ENCODE measurements around the gene CERS6.

CERS6 gene

DNA sequence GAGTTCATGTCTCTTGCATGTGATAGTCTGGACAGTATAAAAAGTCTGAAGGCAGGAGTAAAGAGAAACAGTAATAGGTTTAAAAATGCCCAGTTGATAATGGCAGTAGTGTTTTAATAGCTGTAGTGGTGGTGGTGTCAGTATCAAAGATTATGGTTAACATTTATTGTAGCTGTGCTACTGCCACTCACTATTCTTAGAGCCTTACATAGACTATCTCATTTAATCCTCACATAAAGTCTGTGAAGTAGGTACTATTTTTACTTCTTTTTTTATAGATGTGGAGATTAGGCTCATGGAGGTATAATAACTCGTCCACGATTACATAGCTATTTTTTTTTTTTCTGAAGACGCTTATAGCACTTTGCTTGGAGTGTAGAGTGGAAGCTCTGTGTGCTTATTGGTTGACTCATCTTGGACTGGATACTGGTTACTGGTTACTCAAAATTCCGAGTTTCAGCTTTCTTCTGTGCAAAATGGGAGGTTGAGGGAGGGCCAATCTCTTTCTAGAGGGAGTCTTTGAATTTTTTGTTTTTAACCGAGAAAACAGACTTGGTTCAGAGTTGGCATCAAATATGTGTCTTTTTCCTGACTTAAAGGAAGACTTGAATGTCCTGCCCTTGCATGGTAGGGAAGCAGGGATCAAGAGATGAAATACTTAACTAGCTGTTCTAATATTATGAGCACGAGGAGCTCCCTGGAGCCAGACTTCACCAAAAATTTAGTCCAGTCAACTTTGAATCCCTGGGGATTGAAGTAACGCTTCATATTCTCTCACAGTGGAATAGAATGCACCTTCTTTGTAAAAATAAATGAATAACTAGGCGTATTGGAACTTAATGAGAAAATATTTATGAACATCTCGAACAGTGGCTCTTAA is 27.1 kb downstream of the CERS6 start:
- Histone ChIP-seq H2AFZ (ENCODE audit: low read length) (no peak overlapping the region), H3K18ac (ENCODE audit: low read length) (no peak overlapping the region), H3K4me1 (ENCODE audit: control insufficient read depth in 2 of 2, insufficient read depth in 1 of 2, low read depth in 1 of 2, low read length in 2 of 2) (peaks cover 0 to 3% of the 10 kb centered on the region in 2 donors), H3K27me3 (ENCODE audit: control insufficient read depth in 3 of 3, insufficient read depth in 3 of 3, low read depth in 1 of 3, low read length in 3 of 3) (no peaks in the 10 kb centered on the region), H3K27ac (replicated peaks; ENCODE audit: low read length) (no peak overlapping the region), H3K23ac (ENCODE audit: low read depth, low read length, poor library complexity) (no peak overlapping the region), H3K4me3 (ENCODE audit: low read length in 2 of 2) (no peak overlapping the region), H3K9me3 (replicated peaks in 1 of 2; ENCODE audit: control insufficient read depth in 2 of 2, insufficient read depth in 1 of 2, low read depth in 1 of 2, low read length in 2 of 2) (peaks cover 0 to 6% of the 10 kb centered on the region in 2 donors), H3K4ac (ENCODE audit: low read length) (no peak overlapping the region), H3K4me2 (ENCODE audit: insufficient read depth, low read length, poor library complexity, severe bottlenecking) (no peak overlapping the region), H2BK5ac (ENCODE audit: low read length) (no peak overlapping the region), H2BK15ac (ENCODE audit: low read length) (no peak overlapping the region), H3K36me3 (replicated peaks in 1 of 2; ENCODE audit: control insufficient read depth in 2 of 2, insufficient read depth in 2 of 2, low read length in 2 of 2) (no peaks in the 10 kb centered on the region), H3K14ac (ENCODE audit: low read length) (no peak overlapping the region), H4K8ac (ENCODE audit: low read depth, low read length) (no peak overlapping the region), H3K9ac (ENCODE audit: low read depth, low read length, poor library complexity) (no peak overlapping the region), H3K79me1 (ENCODE audit: low read depth, low read length) (peaks cover 2% of the 10 kb centered on the region), H2BK120ac (ENCODE audit: low read depth, low read length) (no peak overlapping the region), H2AK5ac (ENCODE audit: low read depth, low read length) (no peak overlapping the region), H2BK12ac (ENCODE audit: low read length) (no peak overlapping the region), H4K91ac (ENCODE audit: low read depth, low read length, poor library complexity) (no peak overlapping the region)
- no CpG with 5 or more reads among the region's 9 CpGs for WGBS, 2 donors (ENCODE audit: extremely low coverage in 2 of 2, insufficient read length in 2 of 2, insufficient replicate concordance in 1 of 2)
- DNase-seq (ENCODE audit: low spot score), result no peak

DNA sequence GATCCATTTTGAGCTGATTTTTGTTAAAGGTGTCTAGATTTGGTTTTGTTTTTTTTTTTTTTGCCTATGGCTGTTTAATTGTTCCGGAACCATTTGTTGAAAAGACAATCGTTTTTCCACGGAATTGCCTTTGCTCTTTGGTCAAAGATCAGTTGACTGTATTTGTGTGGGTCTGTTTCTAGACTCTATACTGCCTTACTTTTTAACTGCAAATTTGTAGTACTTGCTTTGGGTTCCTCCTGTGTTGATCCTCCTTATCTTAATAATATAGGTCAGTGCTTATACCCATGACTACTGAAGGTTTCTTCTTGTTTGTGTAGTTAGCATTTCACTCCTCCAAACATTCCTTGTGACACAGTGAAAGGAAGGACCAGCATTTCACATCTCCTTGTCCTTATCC is 30.4 kb downstream of the CERS6 start:
- Histone ChIP-seq H2BK12ac (ENCODE audit: low read length) (no peak overlapping the region), H3K27me3 (ENCODE audit: control insufficient read depth in 3 of 3, insufficient read depth in 3 of 3, low read depth in 1 of 3, low read length in 3 of 3) (no peaks in the 10 kb centered on the region), H2AK5ac (ENCODE audit: low read depth, low read length) (no peak overlapping the region), H2AFZ (ENCODE audit: low read length) (no peak overlapping the region), H3K4ac (ENCODE audit: low read length) (no peak overlapping the region), H4K91ac (ENCODE audit: low read depth, low read length, poor library complexity) (no peak overlapping the region), H3K9me3 (replicated peaks in 1 of 2; ENCODE audit: control insufficient read depth in 2 of 2, insufficient read depth in 1 of 2, low read depth in 1 of 2, low read length in 2 of 2) (peaks cover 0 to 8% of the 10 kb centered on the region in 2 donors), H3K27ac (replicated peaks; ENCODE audit: low read length) (no peak overlapping the region), H3K14ac (ENCODE audit: low read length) (no peak overlapping the region), H3K23ac (ENCODE audit: low read depth, low read length, poor library complexity) (no peak overlapping the region), H3K4me3 (ENCODE audit: low read length in 2 of 2) (no peak overlapping the region), H3K4me2 (ENCODE audit: insufficient read depth, low read length, poor library complexity, severe bottlenecking) (no peak overlapping the region), H3K9ac (ENCODE audit: low read depth, low read length, poor library complexity) (no peak overlapping the region), H2BK15ac (ENCODE audit: low read length) (no peak overlapping the region), H3K79me1 (ENCODE audit: low read depth, low read length) (no peaks in the 10 kb centered on the region), H3K36me3 (replicated peaks in 1 of 2; ENCODE audit: control insufficient read depth in 2 of 2, insufficient read depth in 2 of 2, low read length in 2 of 2) (no peaks in the 10 kb centered on the region), H2BK120ac (ENCODE audit: low read depth, low read length) (no peak overlapping the region), H4K8ac (ENCODE audit: low read depth, low read length) (no peak overlapping the region), H2BK5ac (ENCODE audit: low read length) (no peak overlapping the region), H3K4me1 (ENCODE audit: control insufficient read depth in 2 of 2, insufficient read depth in 1 of 2, low read depth in 1 of 2, low read length in 2 of 2) (peaks cover 12 to 13% of the 10 kb centered on the region in 2 donors), H3K18ac (ENCODE audit: low read length) (no peak overlapping the region)
- no CpG with 5 or more reads among the region's 3 CpGs for WGBS, 2 donors (ENCODE audit: extremely low coverage in 2 of 2, insufficient read length in 2 of 2, insufficient replicate concordance in 1 of 2)
- no peak for DNase-seq (ENCODE audit: low spot score)

DNA sequence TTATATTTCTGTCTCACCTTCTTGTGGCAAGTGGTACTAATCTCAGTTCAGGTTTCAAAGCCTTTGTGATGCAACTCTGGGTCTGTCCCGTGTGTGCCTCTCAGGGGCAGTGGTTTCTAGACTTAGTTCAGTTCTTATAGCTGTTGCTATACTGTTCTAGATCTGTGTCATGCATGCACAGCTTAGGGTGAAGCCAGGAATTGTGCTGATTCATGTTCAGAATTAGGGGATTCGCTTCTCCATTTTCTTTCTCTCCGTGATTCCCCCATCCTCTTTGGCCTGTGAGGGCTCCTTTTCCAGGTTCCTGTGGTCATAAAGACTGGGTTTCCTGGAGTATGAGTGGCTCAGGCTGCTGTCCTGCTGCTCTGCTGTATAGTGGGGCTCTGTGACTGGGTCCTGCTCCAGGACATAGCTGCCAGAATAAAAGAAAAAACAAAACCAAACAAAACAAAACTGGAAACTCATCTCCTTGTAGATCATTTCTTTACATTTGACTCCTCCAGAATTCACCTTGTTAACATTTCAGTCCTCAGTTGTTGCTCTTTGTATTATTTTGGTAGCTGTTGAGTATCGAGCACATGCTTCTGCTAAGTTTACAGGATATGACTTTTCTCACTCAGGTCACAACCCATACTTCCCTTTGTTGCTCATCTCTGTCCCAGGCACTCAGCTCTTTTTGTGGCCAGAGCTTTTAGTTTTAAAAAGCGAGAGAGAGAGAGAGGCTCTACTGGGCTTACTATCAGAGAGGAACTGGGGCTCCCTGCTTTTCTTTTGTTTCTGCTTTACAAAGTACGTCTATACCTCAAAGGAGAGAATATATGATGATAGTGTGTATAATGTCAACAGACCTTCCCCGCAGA is 34.2 kb downstream of the CERS6 start:
- H3K36me3 ChIP-seq (replicated peaks in 1 of 2; ENCODE audit: control insufficient read depth in 2 of 2, insufficient read depth in 2 of 2, low read length in 2 of 2), result peaks cover 0 to 8% of the 10 kb centered on the region in 2 donors
- no peaks in the 10 kb centered on the region for H3K27me3 ChIP-seq (ENCODE audit: control insufficient read depth in 3 of 3, insufficient read depth in 3 of 3, low read depth in 1 of 3, low read length in 3 of 3)
- H4K91ac ChIP-seq (ENCODE audit: low read depth, low read length, poor library complexity), result no peak overlapping the region
- no peak overlapping the region for H3K23ac ChIP-seq (ENCODE audit: low read depth, low read length, poor library complexity)
- no peak overlapping the region for H3K4me2 ChIP-seq (ENCODE audit: insufficient read depth, low read length, poor library complexity, severe bottlenecking)
- H2BK5ac ChIP-seq (ENCODE audit: low read length), result no peak overlapping the region
- H4K8ac ChIP-seq (ENCODE audit: low read depth, low read length), result no peak overlapping the region
- H2BK120ac ChIP-seq (ENCODE audit: low read depth, low read length), result no peak overlapping the region
- peaks cover 4% of the 10 kb centered on the region for H3K79me1 ChIP-seq (ENCODE audit: low read depth, low read length)
- H2BK12ac ChIP-seq (ENCODE audit: low read length), result no peak overlapping the region
- H2BK15ac ChIP-seq (ENCODE audit: low read length), result no peak overlapping the region
- no peak overlapping the region for H3K4me3 ChIP-seq (ENCODE audit: low read length in 2 of 2)
- peaks cover 0 to 9% of the 10 kb centered on the region in 2 donors for H3K9me3 ChIP-seq (replicated peaks in 1 of 2; ENCODE audit: control insufficient read depth in 2 of 2, insufficient read depth in 1 of 2, low read depth in 1 of 2, low read length in 2 of 2)
- no peak overlapping the region for H3K9ac ChIP-seq (ENCODE audit: low read depth, low read length, poor library complexity)
- H3K27ac ChIP-seq (replicated peaks; ENCODE audit: low read length), result peak overlapping the region; percentile 47
- peaks cover 12 to 13% of the 10 kb centered on the region in 2 donors for H3K4me1 ChIP-seq (ENCODE audit: control insufficient read depth in 2 of 2, insufficient read depth in 1 of 2, low read depth in 1 of 2, low read length in 2 of 2)
- no peak overlapping the region for H2AK5ac ChIP-seq (ENCODE audit: low read depth, low read length)
- no peak overlapping the region for H3K14ac ChIP-seq (ENCODE audit: low read length)
- H3K4ac ChIP-seq (ENCODE audit: low read length), result no peak overlapping the region
- WGBS, 2 donors (ENCODE audit: extremely low coverage in 2 of 2, insufficient read length in 2 of 2, insufficient replicate concordance in 1 of 2), result no CpG with 5 or more reads among the region's 7 CpGs
- H2AFZ ChIP-seq (ENCODE audit: low read length), result peak overlapping the region; percentile 53
- no peak overlapping the region for H3K18ac ChIP-seq (ENCODE audit: low read length)
- no peak for DNase-seq (ENCODE audit: low spot score)

Measured in neuronal stem cell (in vitro differentiated cells).